K562 (cell line): Measurements from ENCODE around the gene HYAL3. TPM values are rescaled to one million over a fixed set of nuclear protein-coding genes. Genes with fewer than 3 reads are reported as not detected.

Experiments used
- ARNT ChIP-seq, 2 experiments: fragments of 450-650 bp; IDR thresholded peaks; 2 replicates each; pipeline ENCODE4 v1.6.1; 2016; ENCODE audit warnings: mild to moderate bottlenecking in 1 of 2
- CREB3 ChIP-seq: fragments of 450-650 bp; conservative IDR thresholded peaks from 2 replicates; pipeline ENCODE4 v1.6.1; 2016; ENCODE audit warnings: missing genetic modification characterization, low read depth, mild to moderate bottlenecking, missing compliant biosample characterization, moderate library complexity
- GABPB2 ChIP-seq: fragments of 250-450 bp; sonication (Bioruptor Pico); conservative IDR thresholded peaks from 2 replicates; pipeline ENCODE4 v1.5.1; 2021; ENCODE audit warnings: mild to moderate bottlenecking
- GMEB1 ChIP-seq: fragments of 250-450 bp; sonication (Bioruptor Pico); IDR thresholded peaks from 2 replicates; pipeline ENCODE4 v1.4.0; 2020; ENCODE audit warnings: mild to moderate bottlenecking
- JUND ChIP-seq, 2 experiments: IDR thresholded peaks; 2 replicates in 1 of 2; 3 replicates in 1 of 2; pipeline ENCODE4 v1.6.1; 2011; ENCODE audit warnings: borderline replicate concordance in 2 of 2, low read depth in 2 of 2, low read length in 2 of 2, improper control_type of control experiment in 1 of 2, missing biosample characterization in 1 of 2, missing genetic modification characterization in 1 of 2, missing genetic modification reagents in 1 of 2
- NFXL1 ChIP-seq: fragments of 450-650 bp; formaldehyde crosslinking; IDR thresholded peaks from 2 replicates; pipeline ENCODE4 v1.4.0; 2021; ENCODE audit warnings: mild to moderate bottlenecking
- PHF20 ChIP-seq: fragments of 450-650 bp; IDR thresholded peaks from 2 replicates; pipeline ENCODE4 v1.6.1; 2018; ENCODE audit not compliant: partially characterized antibody
- POLR2AphosphoS2 ChIP-seq: IDR thresholded peaks from 2 replicates; pipeline ENCODE4 v1.6.1; 2012; ENCODE audit warnings: low read length, improper control_type of control experiment
- SP1 ChIP-seq: sonication (generic); formaldehyde crosslinking; IDR thresholded peaks from 2 replicates; pipeline ENCODE4 v1.8.1; 2022; ENCODE audit warnings: mild to moderate bottlenecking, missing genetic modification reagents
- ZC3H4 ChIP-seq: sonication (generic); formaldehyde crosslinking; IDR thresholded peaks from 2 replicates; pipeline ENCODE4 v1.9.0; 2021; ENCODE audit warnings: missing genetic modification reagents, borderline replicate concordance
- ZNF133 ChIP-seq: fragments of 250-450 bp; sonication (Bioruptor Pico); IDR thresholded peaks from 2 replicates; pipeline ENCODE4 v1.4.0; 2020; ENCODE audit warnings: mild to moderate bottlenecking
- ZNF184 ChIP-seq: sonication (generic); formaldehyde crosslinking; IDR thresholded peaks from 2 replicates; pipeline ENCODE4 v1.5.0; 2020; ENCODE audit warnings: missing genetic modification reagents
- ZNF3 ChIP-seq: fragments of 250-450 bp; sonication (Bioruptor Pico); IDR thresholded peaks from 2 replicates; pipeline ENCODE4 v1.5.0; 2021; ENCODE audit warnings: mild to moderate bottlenecking, moderate library complexity
- ZNF436 ChIP-seq: fragments of 250-450, 450-650 bp; sonication (Bioruptor Pico); formaldehyde crosslinking; IDR thresholded peaks from 2 replicates; pipeline ENCODE4 v1.7.0; 2020; ENCODE audit warnings: mild to moderate bottlenecking
- ZNF699 ChIP-seq: fragments of 250-450 bp; sonication (Bioruptor Pico); IDR thresholded peaks from 2 replicates; pipeline ENCODE4 v1.8.0; 2021; ENCODE audit warnings: mild to moderate bottlenecking, moderate library complexity; ENCODE audit not compliant: insufficient replicate concordance
- ZNF764 ChIP-seq: fragments of 250-450 bp; sonication (Bioruptor Pico); IDR thresholded peaks from 2 replicates; pipeline ENCODE4 v1.4.0; 2020; ENCODE audit warnings: low read depth, mild to moderate bottlenecking, moderate library complexity
- polyA plus RNA-seq, 8 experiments: library from polyadenylated mRNA; depleted of rRNA in 4 of 8; stranded (reverse) in 5 of 8; unstranded in 3 of 8; fragments of >200 nt; fragmentation: Nextera tagmentation in 2 of 8; fragmentation: Illumina TruSeq in 1 of 8; extraction: Ambion mirVana in 2 of 8; extraction: Trizol in 1 of 8; gene quantifications; 2 replicates each; pipeline versions ENCODE4 v1.2.1 to v1.2.3, GENCODE V29; 2011 to 2014; ENCODE audit warnings: inconsistent platforms in 1 of 8, missing spikeins in 1 of 8
- total RNA-seq, 7 experiments: library from RNA; depleted of rRNA in 6 of 7; stranded (reverse); fragments of >200 nt in 6 of 7; fragmentation: Illumina TruSeq in 2 of 7; extraction: Trizol in 2 of 7; gene quantifications; 2 replicates each; pipeline versions ENCODE4 v1.2.1 to v1.2.3, GENCODE V29; 2011 to 2021; ENCODE audit warnings: low replicate concordance in 1 of 7
- TF ChIP-seq, protein P1 (sequence below): IDR thresholded peaks from 2 replicates; pipeline ENCODE4 v1.6.1; 2011; ENCODE audit not compliant: insufficient read length; ENCODE audit errors: extremely low read depth

HYAL3 gene
- total and polyA plus RNA-seq, 9 of the 15 experiments (the other 6 are each of a cell fraction or from before 2014, with no cell fraction given) = 0.38 to 9.1 (median 6.8) TPM

DNA sequence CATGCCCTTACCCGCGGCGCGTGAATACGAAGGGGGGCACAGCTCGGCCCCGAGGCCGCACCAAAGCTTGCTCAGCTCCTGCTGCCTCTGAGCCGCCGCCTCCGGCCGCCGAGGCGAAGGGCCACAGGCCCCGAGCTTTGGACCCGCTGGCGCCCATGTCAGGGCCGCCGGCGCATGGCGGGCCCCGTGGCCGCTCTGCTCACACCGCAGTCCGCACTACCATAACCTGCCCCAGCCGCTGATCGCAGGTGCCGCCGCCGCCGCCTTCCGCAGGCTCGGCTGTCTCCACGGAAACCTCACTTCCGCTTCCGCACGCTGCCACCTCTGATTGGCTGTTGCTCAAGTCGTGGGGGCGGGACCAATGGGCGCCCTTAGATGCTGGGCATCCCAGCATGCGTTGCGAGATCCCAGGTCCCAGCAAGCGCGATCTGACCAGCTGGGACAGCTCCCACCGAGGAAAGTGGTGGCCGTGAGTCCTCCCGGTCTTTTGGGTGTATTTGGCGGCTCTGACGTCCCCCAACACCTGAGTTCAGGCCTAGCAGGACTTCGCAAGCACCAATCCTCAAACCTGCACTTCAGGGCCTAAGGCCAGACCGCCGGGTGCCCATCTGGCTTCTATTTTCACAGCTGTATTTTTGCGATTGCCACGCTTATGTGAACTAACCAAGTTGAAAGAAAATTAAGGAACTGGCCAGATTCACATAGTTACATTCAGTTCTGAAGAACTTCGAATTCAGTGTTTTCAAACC is 28.9 kb upstream of the HYAL3 start, which contains the start of gene TUSC2 (continued):
- no peak for TF ChIP-seq JUND (IDR thresholded peaks at IDR 0.05; ENCODE audit: borderline replicate concordance, low read depth, low read length)
- no peak for TF ChIP-seq JUND (tag; IDR thresholded peaks at IDR 0.05; ENCODE audit: borderline replicate concordance, low read depth, low read length)
- TF ChIP-seq SP1 (CRISPR knock-in tag) = peak; percentile 63
- TF ChIP-seq GMEB1 (CRISPR knock-in tag) = no peak
- no peak for TF ChIP-seq ZNF699 (CRISPR knock-in tag)
- no peak for TF ChIP-seq ZNF184 (CRISPR knock-in tag)
- TF ChIP-seq POLR2AphosphoS2 = peak; percentile 74
- TF ChIP-seq PHF20 = peak; percentile 80
- no peak for TF ChIP-seq ZNF764 (CRISPR knock-in tag)
- TF ChIP-seq ZNF436 (CRISPR knock-in tag) = no peak
- TF ChIP-seq, protein P1, sequence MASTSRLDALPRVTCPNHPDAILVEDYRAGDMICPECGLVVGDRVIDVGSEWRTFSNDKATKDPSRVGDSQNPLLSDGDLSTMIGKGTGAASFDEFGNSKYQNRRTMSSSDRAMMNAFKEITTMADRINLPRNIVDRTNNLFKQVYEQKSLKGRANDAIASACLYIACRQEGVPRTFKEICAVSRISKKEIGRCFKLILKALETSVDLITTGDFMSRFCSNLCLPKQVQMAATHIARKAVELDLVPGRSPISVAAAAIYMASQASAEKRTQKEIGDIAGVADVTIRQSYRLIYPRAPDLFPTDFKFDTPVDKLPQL = no peak
- no peak for TF ChIP-seq GABPB2
- no peak for TF ChIP-seq ZC3H4 (CRISPR knock-in tag)
- no peak for TF ChIP-seq ZNF133 (CRISPR knock-in tag)
- no peak for TF ChIP-seq CREB3 (tag)
- no peak for TF ChIP-seq ARNT (IDR thresholded peaks at IDR 0.05)
- TF ChIP-seq NFXL1 (CRISPR knock-in tag) = no peak
- TF ChIP-seq ZNF3 (CRISPR knock-in tag) = no peak
